Endothelial cell of umbilical vein (primary cell): ENCODE results near the gene LRCH1.

Experiments
- EZH2 ChIP-seq: IDR thresholded peaks from 2 replicates; pipeline ENCODE4 v1.6.1; 2012; ENCODE audit warnings: borderline replicate concordance, low read depth, mild to moderate bottlenecking, moderate library complexity, low read length, inconsistent platforms; ENCODE audit not compliant: severe bottlenecking
- MYC ChIP-seq: IDR thresholded peaks from one replicate; pipeline ENCODE4 v1.6.1; 2011; ENCODE audit warnings: mild to moderate bottlenecking, low read depth, low read length
- POLR2A ChIP-seq: IDR thresholded peaks from 2 replicates; pipeline ENCODE4 v1.6.1; 2012; ENCODE audit warnings: low read depth, mild to moderate bottlenecking, control low read depth, low read length
- POLR2AphosphoS5 ChIP-seq: IDR thresholded peaks from 2 replicates; pipeline ENCODE4 v1.6.1; 2012; ENCODE audit warnings: low read depth, mild to moderate bottlenecking, control low read depth, low read length, moderate library complexity; ENCODE audit not compliant: insufficient read depth
- TF ChIP-seq, protein P1 (sequence below), 2 donors: IDR thresholded peaks; 1 replicate in 1 of 2; 2 replicates in 1 of 2; pipeline ENCODE4 v1.5.1; 2011; ENCODE audit warnings: low read length in 2 of 2, mild to moderate bottlenecking in 2 of 2, moderate library complexity in 2 of 2, control low read depth in 1 of 2, inconsistent platforms in 1 of 2, low read depth in 1 of 2; ENCODE audit not compliant: insufficient read depth in 1 of 2; ENCODE audit errors: extremely low read depth in 1 of 2

DNA sequence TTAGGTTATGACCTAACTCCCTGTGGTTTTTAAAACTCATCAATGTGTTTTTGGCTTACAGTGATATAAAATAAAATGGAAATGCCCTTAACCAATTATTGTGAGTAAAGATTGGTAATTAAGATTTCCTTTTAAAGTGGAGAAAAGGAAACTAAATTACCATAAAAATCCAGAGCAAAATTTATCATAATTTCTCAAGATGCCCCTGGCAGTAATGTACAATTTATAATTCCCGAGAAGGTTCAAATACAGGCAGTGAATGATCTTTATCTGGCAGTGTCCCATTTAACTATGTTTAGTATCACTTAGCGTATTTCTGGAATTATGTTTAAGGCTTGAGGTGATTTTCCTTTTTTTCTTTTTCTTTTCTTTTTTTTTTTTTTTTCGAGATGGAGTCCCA is 182.5 kb downstream of the LRCH1 start:
- TF ChIP-seq POLR2AphosphoS5 (no peak), POLR2A (no peak), EZH2 (no peak), MYC (no peak)
- TF ChIP-seq, protein P1, sequence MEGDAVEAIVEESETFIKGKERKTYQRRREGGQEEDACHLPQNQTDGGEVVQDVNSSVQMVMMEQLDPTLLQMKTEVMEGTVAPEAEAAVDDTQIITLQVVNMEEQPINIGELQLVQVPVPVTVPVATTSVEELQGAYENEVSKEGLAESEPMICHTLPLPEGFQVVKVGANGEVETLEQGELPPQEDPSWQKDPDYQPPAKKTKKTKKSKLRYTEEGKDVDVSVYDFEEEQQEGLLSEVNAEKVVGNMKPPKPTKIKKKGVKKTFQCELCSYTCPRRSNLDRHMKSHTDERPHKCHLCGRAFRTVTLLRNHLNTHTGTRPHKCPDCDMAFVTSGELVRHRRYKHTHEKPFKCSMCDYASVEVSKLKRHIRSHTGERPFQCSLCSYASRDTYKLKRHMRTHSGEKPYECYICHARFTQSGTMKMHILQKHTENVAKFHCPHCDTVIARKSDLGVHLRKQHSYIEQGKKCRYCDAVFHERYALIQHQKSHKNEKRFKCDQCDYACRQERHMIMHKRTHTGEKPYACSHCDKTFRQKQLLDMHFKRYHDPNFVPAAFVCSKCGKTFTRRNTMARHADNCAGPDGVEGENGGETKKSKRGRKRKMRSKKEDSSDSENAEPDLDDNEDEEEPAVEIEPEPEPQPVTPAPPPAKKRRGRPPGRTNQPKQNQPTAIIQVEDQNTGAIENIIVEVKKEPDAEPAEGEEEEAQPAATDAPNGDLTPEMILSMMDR (IDR thresholded peaks at IDR 0.05; ENCODE audit: extremely low read depth in 1 of 2, insufficient read depth in 1 of 2, low read depth in 1 of 2, low read length in 2 of 2) = no peak
